Peyer's patch (tissue), 4 donors: ENCODE results near the gene CADPS2.

Experiments
- CTCF ChIP-seq, 6 experiments: fragments of 450-650 bp in 4 of 6; fragments of 200-600 bp in 2 of 6; sonication (generic) in 1 of 6; IDR thresholded peaks; one replicate each; pipeline ENCODE4 v1.5.1; 2017 to 2019; ENCODE audit warnings: antibody characterized with exemption in 6 of 6, mild to moderate bottlenecking in 3 of 6, moderate library complexity in 1 of 6
- POLR2A ChIP-seq, 2 donors: fragments of 450-650 bp; IDR thresholded peaks; one replicate each; pipeline ENCODE4 v1.5.1; 2017; ENCODE audit warnings: antibody characterized with exemption in 2 of 2, mild to moderate bottlenecking in 2 of 2, moderate library complexity in 2 of 2

GRCh38 chr7:122864016-122864415 lies 22.2 kb downstream of the CADPS2 start:
- no peak for TF ChIP-seq CTCF (IDR thresholded peaks at IDR 0.05)
- TF ChIP-seq POLR2A (IDR thresholded peaks at IDR 0.05) = no peak
